ENCODE data around the gene ST14.

DNA sequence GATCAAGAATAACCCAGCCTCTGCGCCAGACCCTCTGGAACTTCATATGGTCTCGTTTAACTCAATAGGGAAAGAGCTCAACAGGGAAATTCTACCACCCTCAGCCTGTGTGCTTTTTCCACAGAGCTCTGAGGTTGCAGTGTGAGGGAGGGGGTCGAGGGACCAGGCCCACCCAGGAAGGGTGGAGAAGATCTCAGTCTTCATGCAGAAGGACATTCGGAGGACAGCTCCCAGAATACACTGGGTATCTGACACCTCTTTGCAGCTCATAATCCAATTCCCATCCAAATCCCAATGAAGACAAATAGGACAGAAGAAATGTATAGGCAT is 56.6 kb downstream of the ST14 start:
- TF ChIP-seq, protein P1, sequence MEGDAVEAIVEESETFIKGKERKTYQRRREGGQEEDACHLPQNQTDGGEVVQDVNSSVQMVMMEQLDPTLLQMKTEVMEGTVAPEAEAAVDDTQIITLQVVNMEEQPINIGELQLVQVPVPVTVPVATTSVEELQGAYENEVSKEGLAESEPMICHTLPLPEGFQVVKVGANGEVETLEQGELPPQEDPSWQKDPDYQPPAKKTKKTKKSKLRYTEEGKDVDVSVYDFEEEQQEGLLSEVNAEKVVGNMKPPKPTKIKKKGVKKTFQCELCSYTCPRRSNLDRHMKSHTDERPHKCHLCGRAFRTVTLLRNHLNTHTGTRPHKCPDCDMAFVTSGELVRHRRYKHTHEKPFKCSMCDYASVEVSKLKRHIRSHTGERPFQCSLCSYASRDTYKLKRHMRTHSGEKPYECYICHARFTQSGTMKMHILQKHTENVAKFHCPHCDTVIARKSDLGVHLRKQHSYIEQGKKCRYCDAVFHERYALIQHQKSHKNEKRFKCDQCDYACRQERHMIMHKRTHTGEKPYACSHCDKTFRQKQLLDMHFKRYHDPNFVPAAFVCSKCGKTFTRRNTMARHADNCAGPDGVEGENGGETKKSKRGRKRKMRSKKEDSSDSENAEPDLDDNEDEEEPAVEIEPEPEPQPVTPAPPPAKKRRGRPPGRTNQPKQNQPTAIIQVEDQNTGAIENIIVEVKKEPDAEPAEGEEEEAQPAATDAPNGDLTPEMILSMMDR (conservative IDR thresholded peaks at IDR 0.05 in 1 of 2, IDR thresholded peaks at IDR 0.05 in 1 of 2; ENCODE audit: low read depth in 1 of 2, low read length in 2 of 2): no peak
- TF ChIP-seq EZH2 (IDR thresholded peaks at IDR 0.05; ENCODE audit: low read length, missing control alignments): no peak

All from fibroblast of lung (primary cell).